DOHH2 (cell line): ENCODE measurements around the gene ARHGEF4.

Experiments used
- H3F3A ChIP-seq: fragments of 200-600 bp; sonication (generic), shearing (Covaris generic); 2 replicates; pipeline ENCODE4 v1.6.0; 2016; ENCODE audit warnings: antibody characterized with exemption, mild to moderate bottlenecking; ENCODE audit not compliant: control insufficient read depth, insufficient read depth
- H3K27ac ChIP-seq: fragments of 200-600 bp; sonication (generic); 2 replicates; pipeline ENCODE4 v1.5.1; 2014; ENCODE audit warnings: low read depth, mild to moderate bottlenecking, low read length, moderate library complexity
- H3K27me3 ChIP-seq: fragments of 200-600 bp; sonication (generic); 2 replicates; pipeline ENCODE4 v1.6.1; 2014; ENCODE audit warnings: mild to moderate bottlenecking, low read length, mixed read lengths; ENCODE audit not compliant: control insufficient read depth
- H3K36me3 ChIP-seq: fragments of 200-600 bp; sonication (generic); 2 replicates; pipeline ENCODE4 v1.6.1; 2014; ENCODE audit warnings: mild to moderate bottlenecking, low read length, moderate library complexity, mixed read lengths; ENCODE audit not compliant: control insufficient read depth
- H3K4me1 ChIP-seq: fragments of 200-600 bp; sonication (generic); 2 replicates; pipeline ENCODE4 v1.6.1; 2014; ENCODE audit warnings: mild to moderate bottlenecking, low read length, mixed read lengths; ENCODE audit not compliant: control insufficient read depth
- H3K4me2 ChIP-seq: fragments of 200-600 bp; sonication (generic); 2 replicates; pipeline ENCODE4 v1.6.0; 2014; ENCODE audit warnings: mild to moderate bottlenecking, low read length, moderate library complexity
- H3K4me3 ChIP-seq: fragments of 200-600 bp; sonication (generic); 2 replicates; pipeline ENCODE4 v1.5.1; 2014; ENCODE audit warnings: mild to moderate bottlenecking, low read length, mixed read lengths
- H3K79me2 ChIP-seq: fragments of 200-600 bp; sonication (generic); 2 replicates; pipeline ENCODE4 v1.6.1; 2014; ENCODE audit warnings: mild to moderate bottlenecking, low read length, mixed read lengths; ENCODE audit not compliant: control insufficient read depth
- H3K9me2 ChIP-seq: fragments of 200-600 bp; sonication (generic); replicated peaks from 2 replicates; pipeline ENCODE4 v1.6.1; 2014; ENCODE audit warnings: mild to moderate bottlenecking, low read length, mixed read lengths; ENCODE audit not compliant: control insufficient read depth
- H3K9me3 ChIP-seq: fragments of 200-600 bp; sonication (generic); 2 replicates; pipeline ENCODE4 v1.6.1; 2014; ENCODE audit warnings: antibody characterized with exemption, low read length, mixed read lengths; ENCODE audit not compliant: control insufficient read depth, insufficient read depth
- H4K20me1 ChIP-seq: fragments of 200-600 bp; sonication (generic); 2 replicates; pipeline ENCODE4 v1.6.0; 2014; ENCODE audit warnings: low read depth, mild to moderate bottlenecking, antibody characterized with exemption, low read length, moderate library complexity; ENCODE audit not compliant: control insufficient read depth, insufficient read depth
- EZH2phosphoT487 ChIP-seq: fragments of 200-600 bp; sonication (generic); IDR thresholded peaks from 2 replicates; pipeline ENCODE4 v1.6.1; 2017; ENCODE audit warnings: borderline replicate concordance, mild to moderate bottlenecking, antibody characterized with exemption, low read length, moderate library complexity, mixed read lengths
- TF ChIP-seq, protein P1 (sequence below): fragments of 200-600 bp; sonication (generic); IDR thresholded peaks from one replicate; pipeline ENCODE4 v1.5.1; 2014; ENCODE audit warnings: antibody characterized with exemption, mild to moderate bottlenecking, low read depth, low read length; ENCODE audit not compliant: poor library complexity, severe bottlenecking

Gene ARHGEF4

GRCh38 chr2:131049150-131049718 is 212.5 kb downstream of the ARHGEF4 start:
- H4K20me1 ChIP-seq = no peaks in the 10 kb centered on the region
- H3K79me2 ChIP-seq = peaks cover under 1% of the 10 kb centered on the region; the same call in 1 of the 2 replicates
- TF ChIP-seq, protein P1, sequence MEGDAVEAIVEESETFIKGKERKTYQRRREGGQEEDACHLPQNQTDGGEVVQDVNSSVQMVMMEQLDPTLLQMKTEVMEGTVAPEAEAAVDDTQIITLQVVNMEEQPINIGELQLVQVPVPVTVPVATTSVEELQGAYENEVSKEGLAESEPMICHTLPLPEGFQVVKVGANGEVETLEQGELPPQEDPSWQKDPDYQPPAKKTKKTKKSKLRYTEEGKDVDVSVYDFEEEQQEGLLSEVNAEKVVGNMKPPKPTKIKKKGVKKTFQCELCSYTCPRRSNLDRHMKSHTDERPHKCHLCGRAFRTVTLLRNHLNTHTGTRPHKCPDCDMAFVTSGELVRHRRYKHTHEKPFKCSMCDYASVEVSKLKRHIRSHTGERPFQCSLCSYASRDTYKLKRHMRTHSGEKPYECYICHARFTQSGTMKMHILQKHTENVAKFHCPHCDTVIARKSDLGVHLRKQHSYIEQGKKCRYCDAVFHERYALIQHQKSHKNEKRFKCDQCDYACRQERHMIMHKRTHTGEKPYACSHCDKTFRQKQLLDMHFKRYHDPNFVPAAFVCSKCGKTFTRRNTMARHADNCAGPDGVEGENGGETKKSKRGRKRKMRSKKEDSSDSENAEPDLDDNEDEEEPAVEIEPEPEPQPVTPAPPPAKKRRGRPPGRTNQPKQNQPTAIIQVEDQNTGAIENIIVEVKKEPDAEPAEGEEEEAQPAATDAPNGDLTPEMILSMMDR = no peak
- no peak for TF ChIP-seq EZH2phosphoT487
- no peaks in the 10 kb centered on the region for H3K27me3 ChIP-seq
- peaks cover 20% of the 10 kb centered on the region for H3K4me1 ChIP-seq
- peaks cover 66% of the 10 kb centered on the region for H3K36me3 ChIP-seq
- no peaks in the 10 kb centered on the region for H3K9me3 ChIP-seq
- no peaks in the 10 kb centered on the region for H3K9me2 ChIP-seq
- H3F3A ChIP-seq = peaks cover 4% of the 10 kb centered on the region; the same call in 1 of the 2 replicates
- no peak overlapping the region for H3K4me3 ChIP-seq
- H3K4me2 ChIP-seq = no peak overlapping the region
- H3K27ac ChIP-seq = no peak overlapping the region

- H3F3A ChIP-seq = peaks cover 4% of the 10 kb centered on the region; the same call in 1 of the 2 replicates
- H3K27me3 ChIP-seq = no peaks in the 10 kb centered on the region
- no peak overlapping the region for H3K4me3 ChIP-seq
- H3K9me2 ChIP-seq = no peaks in the 10 kb centered on the region
- no peaks in the 10 kb centered on the region for H4K20me1 ChIP-seq
- no peak overlapping the region for H3K27ac ChIP-seq
- H3K9me3 ChIP-seq = no peaks in the 10 kb centered on the region
- no peak overlapping the region for H3K4me2 ChIP-seq
- TF ChIP-seq, protein P1 = no peak
- no peak for TF ChIP-seq EZH2phosphoT487
- H3K4me1 ChIP-seq = peaks cover 20% of the 10 kb centered on the region
- H3K36me3 ChIP-seq = peaks cover 83% of the 10 kb centered on the region
- peaks cover 13% of the 10 kb centered on the region for H3K79me2 ChIP-seq
Observed at GRCh38 chr2:131050896-131051295, 214.2 kb downstream of the ARHGEF4 start.

DNA sequence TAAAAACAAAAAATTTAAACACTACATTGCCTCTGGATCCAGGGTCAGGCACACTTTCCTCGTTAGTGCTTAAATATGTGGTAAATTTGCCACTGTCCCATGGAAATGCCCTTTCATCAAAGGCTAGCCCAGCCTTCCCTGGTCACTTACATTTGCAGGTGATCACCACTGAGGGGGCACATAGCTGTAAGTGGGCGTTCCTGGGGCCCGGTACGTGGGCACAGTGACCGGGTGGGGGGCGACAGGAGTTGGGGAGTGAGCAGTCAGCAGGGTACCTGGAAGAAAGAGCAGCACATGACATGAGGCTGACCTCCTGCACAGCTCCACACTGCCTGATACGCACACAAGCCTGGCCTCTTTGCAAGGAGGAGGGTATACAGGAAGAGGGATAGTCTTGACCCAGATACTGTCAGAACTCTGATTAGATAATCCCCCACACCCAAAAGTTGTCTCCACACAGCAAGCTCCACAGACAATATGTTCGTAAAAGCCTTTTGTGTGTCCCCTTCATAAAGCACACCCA is 216.1 kb downstream of the ARHGEF4 start:
- peaks cover 86% of the 10 kb centered on the region for H3K36me3 ChIP-seq

More for the DNA sequence above, 216.1 kb downstream of the ARHGEF4 start:
- H3F3A ChIP-seq = peaks cover 1% of the 10 kb centered on the region; the same call in 1 of the 2 replicates
- peaks cover 20% of the 10 kb centered on the region for H3K4me1 ChIP-seq
- TF ChIP-seq, protein P1 = no peak
- no peak for TF ChIP-seq EZH2phosphoT487
- H3K4me3 ChIP-seq = no peak overlapping the region
- H4K20me1 ChIP-seq = no peaks in the 10 kb centered on the region
- no peaks in the 10 kb centered on the region for H3K27me3 ChIP-seq
- H3K79me2 ChIP-seq = peaks cover 31% of the 10 kb centered on the region
- no peaks in the 10 kb centered on the region for H3K9me3 ChIP-seq
- H3K9me2 ChIP-seq = no peaks in the 10 kb centered on the region
- H3K4me2 ChIP-seq = no peak overlapping the region
- H3K27ac ChIP-seq = no peak overlapping the region
